ENCODE data around the gene HPGDS. TPM values are rescaled to one million over a fixed set of nuclear protein-coding genes. Genes with fewer than 3 reads are reported as not detected.

Gene HPGDS
- total RNA-seq (2022; extraction: Qiagen RNA extraction; ENCODE audit: low read depth), result not detected in 5 replicates

DNA sequence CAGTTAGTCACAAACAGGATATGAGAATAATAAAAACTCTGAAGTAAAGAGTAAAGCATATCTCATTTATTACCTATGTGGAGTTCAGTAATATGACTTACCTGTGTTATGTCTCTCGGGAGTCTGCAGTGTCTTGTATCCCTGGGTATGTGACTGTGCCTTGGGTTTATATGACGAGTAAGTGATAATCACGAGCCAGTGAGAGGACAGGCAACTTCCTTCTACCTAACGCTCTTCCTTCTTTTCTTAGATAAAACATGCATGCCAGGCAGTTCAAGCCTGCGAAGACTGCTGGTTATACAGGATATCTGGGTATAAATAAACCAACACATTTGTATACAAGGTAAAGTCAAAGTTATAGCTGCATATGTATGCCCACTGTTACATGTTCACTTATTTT lies at the start of gene HPGDS:
Gene HPGDS, minus strand, starts transcription at position 143 of the 400 bp plus-strand sequence. CDS start 8,207 bp downstream, outside the sequence.

Other genes with a start within 250 kb of the HPGDS start
- 11.0 to 14.0 TPM (median 13.1 TPM) in 5 replicates for gene SMARCAD1, start 135.0 kb downstream of the HPGDS start, total RNA-seq (2022; extraction: Qiagen RNA extraction; ENCODE audit: low read depth)
- 29.9 to 45.5 TPM (median 40.8 TPM) in 5 replicates for gene PDLIM5, start 109.1 kb upstream of the HPGDS start, total RNA-seq (2022; extraction: Qiagen RNA extraction; ENCODE audit: low read depth)

All from A549 treated with CpdA at 1 μM for 4 hours (cell line).